Mesothelial cell of epicardium (in vitro differentiated cells): ENCODE data around the gene AP3M1. TPM values are rescaled to one million over a fixed set of nuclear protein-coding genes. Genes with fewer than 3 reads are reported as not detected.

Experiments used
- DNase-seq, 2 experiments: peaks; one replicate each; pipeline ENCODE4 v3.0.0; 2021; ENCODE audit warnings: low spot score in 2 of 2; ENCODE audit not compliant: unreplicated experiment in 2 of 2
- H3K27ac Mint-ChIP-seq: 2 replicates; pipeline ENCODE4 v1.8.0; 2021; ENCODE audit warnings: mixed read lengths
- H3K27me3 Mint-ChIP-seq: 2 replicates; pipeline ENCODE4 v1.8.0; 2021; ENCODE audit warnings: low read depth, mixed read lengths
- H3K36me3 Mint-ChIP-seq: 2 replicates; pipeline ENCODE4 v1.8.0; 2021; ENCODE audit warnings: mixed read lengths
- H3K4me1 Mint-ChIP-seq: 2 replicates; pipeline ENCODE4 v1.8.0; 2021; ENCODE audit warnings: mixed read lengths
- H3K4me3 Mint-ChIP-seq: 2 replicates; pipeline ENCODE4 v1.8.0; 2021; ENCODE audit warnings: mild to moderate bottlenecking, moderate library complexity, mixed read lengths
- H3K9me3 Mint-ChIP-seq: 2 replicates; pipeline ENCODE4 v1.8.0; 2021; ENCODE audit warnings: mixed read lengths
- total RNA-seq: library from RNA; stranded (reverse); gene quantifications from 3 replicates; pipeline ENCODE4 v1.2.1, GENCODE V29; 2021
- TF ChIP-seq, protein P1 (sequence below): fragments of 200-600 bp; sonication (generic); IDR thresholded peaks from one replicate; pipeline ENCODE4 v1.5.0; 2021; ENCODE audit warnings: antibody characterized with exemption; ENCODE audit not compliant: unreplicated experiment

Gene AP3M1
- total RNA-seq, 1 donor from 2014 or later = 49.4 TPM

DNA sequence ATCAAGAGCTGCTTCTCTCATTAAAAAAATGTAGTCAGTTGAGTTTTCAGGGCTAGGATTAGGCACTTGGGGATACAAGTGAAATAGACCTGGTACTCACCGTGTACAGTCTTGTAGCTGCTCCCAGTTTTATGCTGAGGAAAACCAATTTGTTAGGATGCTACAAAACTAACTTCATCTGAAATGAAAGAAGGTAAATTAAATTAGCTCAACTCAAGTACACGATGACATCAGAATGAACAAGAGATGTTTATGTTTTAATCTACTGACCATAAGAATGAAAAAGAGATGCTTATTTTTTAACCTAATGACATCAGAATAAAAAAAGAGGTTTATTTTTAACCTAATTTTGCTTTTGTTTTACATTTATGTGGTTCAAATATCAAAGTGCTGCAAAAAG lies 73.7 kb downstream of the AP3M1 start:
- DNase-seq = no peak
- Mint-ChIP-seq H3K27ac (no peak overlapping the region), H3K4me3 (no peak overlapping the region), H3K36me3 (peaks cover 18% of the 10 kb centered on the region), H3K9me3 (no peaks in the 10 kb centered on the region), H3K4me1 (peaks cover 20% of the 10 kb centered on the region), H3K27me3 (no peaks in the 10 kb centered on the region)
- TF ChIP-seq, protein P1, sequence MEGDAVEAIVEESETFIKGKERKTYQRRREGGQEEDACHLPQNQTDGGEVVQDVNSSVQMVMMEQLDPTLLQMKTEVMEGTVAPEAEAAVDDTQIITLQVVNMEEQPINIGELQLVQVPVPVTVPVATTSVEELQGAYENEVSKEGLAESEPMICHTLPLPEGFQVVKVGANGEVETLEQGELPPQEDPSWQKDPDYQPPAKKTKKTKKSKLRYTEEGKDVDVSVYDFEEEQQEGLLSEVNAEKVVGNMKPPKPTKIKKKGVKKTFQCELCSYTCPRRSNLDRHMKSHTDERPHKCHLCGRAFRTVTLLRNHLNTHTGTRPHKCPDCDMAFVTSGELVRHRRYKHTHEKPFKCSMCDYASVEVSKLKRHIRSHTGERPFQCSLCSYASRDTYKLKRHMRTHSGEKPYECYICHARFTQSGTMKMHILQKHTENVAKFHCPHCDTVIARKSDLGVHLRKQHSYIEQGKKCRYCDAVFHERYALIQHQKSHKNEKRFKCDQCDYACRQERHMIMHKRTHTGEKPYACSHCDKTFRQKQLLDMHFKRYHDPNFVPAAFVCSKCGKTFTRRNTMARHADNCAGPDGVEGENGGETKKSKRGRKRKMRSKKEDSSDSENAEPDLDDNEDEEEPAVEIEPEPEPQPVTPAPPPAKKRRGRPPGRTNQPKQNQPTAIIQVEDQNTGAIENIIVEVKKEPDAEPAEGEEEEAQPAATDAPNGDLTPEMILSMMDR = no peak

DNA sequence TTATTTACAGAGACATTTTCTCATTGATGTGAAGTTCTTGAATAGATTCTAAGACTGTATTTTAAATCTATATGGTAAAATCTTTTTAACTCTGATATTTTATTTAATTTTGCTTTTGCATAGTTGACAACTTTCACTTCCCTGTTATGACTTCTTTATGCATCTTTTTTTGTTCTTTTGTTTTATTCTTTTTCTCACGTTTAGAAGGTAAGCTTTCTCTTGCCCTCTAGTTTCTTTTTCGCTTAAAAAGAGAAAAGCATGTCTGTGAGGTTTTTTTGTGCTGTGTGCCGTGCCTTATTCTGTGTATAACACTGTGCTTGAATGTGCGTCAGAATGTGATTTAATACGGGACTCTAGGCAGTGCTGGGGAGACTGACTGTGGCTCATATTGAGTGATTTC lies 74.7 kb downstream of the AP3M1 start:
- Mint-ChIP-seq H3K27ac (no peak overlapping the region), H3K36me3 (peaks cover 21% of the 10 kb centered on the region), H3K27me3 (no peaks in the 10 kb centered on the region), H3K4me3 (no peak overlapping the region), H3K4me1 (peaks cover 23% of the 10 kb centered on the region), H3K9me3 (no peaks in the 10 kb centered on the region)
- TF ChIP-seq, protein P1 = no peak
- no peak for DNase-seq

DNA sequence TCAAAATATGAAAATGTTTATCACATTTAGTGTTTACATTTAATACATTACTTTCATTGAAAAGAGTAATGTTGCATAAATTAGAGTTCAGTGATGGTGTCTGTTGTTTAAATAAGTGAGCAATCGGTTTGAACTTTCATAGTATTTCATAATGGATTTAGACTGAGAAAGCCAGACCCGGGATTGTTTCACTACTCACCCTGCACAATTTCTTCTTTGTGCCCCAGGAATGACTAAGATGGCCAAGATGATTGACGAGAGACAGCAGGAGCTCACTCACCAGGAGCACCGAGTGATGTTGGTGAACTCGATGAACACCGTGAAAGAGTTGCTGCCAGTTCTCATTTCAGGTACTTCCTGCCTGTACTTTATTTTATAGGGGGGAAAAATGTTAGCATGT lies 78.1 kb downstream of the AP3M1 start:
- no peak overlapping the region for H3K4me3 Mint-ChIP-seq
- TF ChIP-seq, protein P1 = no peak
- H3K4me1 Mint-ChIP-seq = peaks cover 15% of the 10 kb centered on the region
- H3K27me3 Mint-ChIP-seq = no peaks in the 10 kb centered on the region
- no peak for DNase-seq
- H3K27ac Mint-ChIP-seq = no peak overlapping the region
- peaks cover 21% of the 10 kb centered on the region for H3K36me3 Mint-ChIP-seq
- H3K9me3 Mint-ChIP-seq = no peaks in the 10 kb centered on the region

DNA sequence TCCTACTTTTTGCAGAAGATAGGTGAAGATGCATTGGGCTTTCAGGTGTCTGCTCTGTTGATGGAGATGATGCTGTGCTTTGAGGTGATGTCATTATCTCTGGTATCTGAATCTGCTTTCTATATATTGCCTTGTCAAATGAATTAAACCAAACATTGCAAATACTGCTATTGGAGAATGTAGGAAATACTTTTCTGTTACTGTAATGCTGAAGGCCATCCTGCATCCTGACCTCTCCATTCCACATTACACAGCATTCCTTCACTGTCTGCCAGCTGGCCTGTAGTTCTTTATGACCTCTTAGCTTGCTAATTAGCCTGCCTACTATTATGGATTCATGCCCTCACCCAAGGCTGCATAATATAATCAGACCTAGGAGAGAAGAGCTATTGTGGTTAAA lies 79.5 kb downstream of the AP3M1 start:
- Mint-ChIP-seq H3K9me3 (no peaks in the 10 kb centered on the region), H3K27me3 (no peaks in the 10 kb centered on the region), H3K27ac (no peak overlapping the region), H3K36me3 (peaks cover 21% of the 10 kb centered on the region), H3K4me1 (peaks cover 16% of the 10 kb centered on the region), H3K4me3 (no peak overlapping the region)
- TF ChIP-seq, protein P1 = no peak
- no peak for DNase-seq

Other genes with a start within 250 kb of the AP3M1 start
- gene PLAU, start 239.7 kb downstream of the AP3M1 start, total RNA-seq = 3.4 to 5.1 TPM (median 4.7 TPM) in 3 replicates
- gene VCL, start 152.7 kb downstream of the AP3M1 start, total RNA-seq = 129 to 132 TPM (median 131 TPM) in 3 replicates
- gene ADK, start 393 bp upstream of the AP3M1 start, total RNA-seq = 25.0 to 26.2 TPM (median 26.2 TPM) in 3 replicates